Measurements from ENCODE around the gene NSD2.
"Not testable (repeated sequence)": the region's sequence is repeated elsewhere in the genome, so short reads cannot be mapped to it uniquely, and the experiment has no call there.

NSD2 gene

DNA sequence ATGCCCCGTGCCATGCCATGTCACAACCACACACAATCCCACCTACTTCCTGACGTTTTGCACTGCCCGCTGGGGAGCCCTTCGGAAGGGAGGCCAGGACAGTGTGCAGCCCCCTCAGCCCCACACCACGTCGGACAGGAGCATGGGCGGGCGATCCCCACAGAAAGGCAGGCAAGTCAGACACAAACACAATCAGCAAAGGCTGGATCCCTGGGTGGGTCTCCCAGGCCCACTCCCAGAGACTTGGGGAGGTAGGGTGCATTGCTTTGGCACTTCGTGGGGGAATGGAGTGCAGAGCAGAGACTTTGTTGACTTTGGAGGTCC is 29.3 kb upstream of the NSD2 start:
- DNase-seq (ENCODE audit: low read depth in 3 of 3, low spot score in 1 of 3), result no peak

- DNase-seq (ENCODE audit: low read depth in 3 of 3, low spot score in 1 of 3), result no peak
These were observed 28.8 kb upstream of the NSD2 start for GRCh38 chr4:1842339-1842895.

GRCh38 chr4:1842993-1843448 is 28.2 kb upstream of the NSD2 start:
- no peak for DNase-seq (ENCODE audit: low read depth in 3 of 3, low spot score in 1 of 3)

- no peak for DNase-seq (ENCODE audit: low read depth in 3 of 3, low spot score in 1 of 3)
These were observed 27.3 kb upstream of the NSD2 start for GRCh38 chr4:1843852-1844251.

DNA sequence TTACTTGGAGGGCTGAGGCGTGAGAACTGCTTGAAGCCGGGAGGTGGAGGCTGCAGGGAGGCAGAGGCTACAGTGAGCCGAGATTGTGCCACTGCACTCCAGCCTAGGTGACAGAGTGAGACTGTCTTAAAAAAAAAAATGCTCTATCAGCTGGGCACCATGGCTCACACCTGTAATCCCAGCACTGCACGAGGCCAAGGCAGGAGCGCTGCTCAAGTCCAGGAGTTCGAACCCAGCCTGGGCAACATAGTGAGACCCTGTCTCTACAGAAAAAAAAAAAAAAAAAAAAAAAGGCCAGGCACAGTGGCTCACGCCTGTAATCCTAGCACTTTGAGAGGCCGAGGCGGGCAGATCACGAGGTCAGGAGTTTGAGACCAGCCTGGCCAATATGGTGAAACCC is 26.6 kb upstream of the NSD2 start:
- not testable (repeated sequence) for DNase-seq (ENCODE audit: low read depth in 3 of 3, low spot score in 1 of 3)

DNA sequence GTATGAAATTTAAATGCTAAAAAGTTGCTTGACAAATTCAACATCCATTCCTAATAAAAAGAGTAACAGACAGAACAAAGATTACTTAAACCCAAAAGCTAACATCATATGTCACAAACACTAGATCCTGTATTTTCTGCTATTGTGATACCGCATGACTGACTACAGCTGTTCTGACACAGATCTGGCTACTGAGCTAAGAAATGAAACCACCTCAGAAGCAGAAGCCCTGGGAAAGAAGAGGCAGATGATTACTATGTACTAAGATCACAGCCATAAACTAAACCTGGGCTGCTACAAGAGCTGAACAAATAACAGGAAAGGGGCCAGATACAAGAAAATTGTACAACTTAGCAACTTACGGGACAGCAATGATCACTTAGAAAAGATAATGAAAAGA is 24.6 kb upstream of the NSD2 start:
- no peak for DNase-seq (ENCODE audit: low read depth in 3 of 3, low spot score in 1 of 3)

DNA sequence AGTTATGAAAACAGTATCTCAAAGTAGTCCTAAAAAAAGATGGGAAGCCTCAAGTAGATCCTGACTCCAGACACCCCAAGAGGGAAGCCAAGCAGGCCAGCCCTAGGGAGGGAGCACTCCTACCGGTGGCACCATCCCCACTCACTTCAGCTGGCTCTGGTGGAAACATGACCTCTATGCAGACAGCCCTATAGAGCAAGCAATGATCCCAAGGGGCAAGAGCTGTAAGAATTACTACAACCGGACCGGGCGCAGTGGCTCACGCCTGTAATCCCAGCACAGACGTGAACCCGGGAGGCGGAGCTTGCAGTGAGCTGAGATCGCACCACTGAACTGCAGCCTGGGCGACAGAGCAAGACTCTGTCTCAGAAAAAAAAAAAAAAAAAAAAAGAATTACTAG is 20.9 kb upstream of the NSD2 start:
- DNase-seq (ENCODE audit: low read depth in 3 of 3, low spot score in 1 of 3), result no peak

DNA sequence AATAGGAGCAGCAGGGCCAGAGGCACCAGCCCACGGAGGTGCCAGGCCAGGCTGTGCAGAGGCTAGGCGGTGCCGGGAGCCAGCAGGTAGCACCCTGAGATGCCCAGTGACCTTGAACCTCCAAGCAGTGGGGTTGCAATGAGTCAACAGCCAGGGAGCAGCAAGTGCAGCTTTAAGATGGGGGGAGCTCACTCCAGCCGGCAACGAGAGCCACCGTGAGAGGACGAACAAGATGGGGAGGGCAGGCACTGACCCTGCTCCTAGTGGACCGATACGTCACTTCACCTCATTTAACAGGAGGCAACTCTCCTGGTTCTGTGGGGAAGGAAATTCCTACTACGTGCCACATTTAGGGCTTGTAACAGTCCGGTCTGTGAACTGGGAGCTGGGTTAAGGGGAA is 20.0 kb upstream of the NSD2 start:
- no peak for DNase-seq (ENCODE audit: low read depth in 3 of 3, low spot score in 1 of 3)

GRCh38 chr4:1851575-1852410 is 19.4 kb upstream of the NSD2 start:
- no peak for DNase-seq (ENCODE audit: low read depth in 3 of 3, low spot score in 1 of 3)

GRCh38 chr4:1852904-1853623 is 18.1 kb upstream of the NSD2 start:
- no peak for DNase-seq (ENCODE audit: low read depth in 3 of 3, low spot score in 1 of 3)

- no peak for DNase-seq (ENCODE audit: low read depth in 3 of 3, low spot score in 1 of 3)
These were observed 16.4 kb upstream of the NSD2 start for GRCh38 chr4:1854752-1855151.

- no peak for DNase-seq (ENCODE audit: low read depth in 3 of 3, low spot score in 1 of 3)
These were observed 15.7 kb upstream of the NSD2 start for GRCh38 chr4:1855333-1856070.

DNA sequence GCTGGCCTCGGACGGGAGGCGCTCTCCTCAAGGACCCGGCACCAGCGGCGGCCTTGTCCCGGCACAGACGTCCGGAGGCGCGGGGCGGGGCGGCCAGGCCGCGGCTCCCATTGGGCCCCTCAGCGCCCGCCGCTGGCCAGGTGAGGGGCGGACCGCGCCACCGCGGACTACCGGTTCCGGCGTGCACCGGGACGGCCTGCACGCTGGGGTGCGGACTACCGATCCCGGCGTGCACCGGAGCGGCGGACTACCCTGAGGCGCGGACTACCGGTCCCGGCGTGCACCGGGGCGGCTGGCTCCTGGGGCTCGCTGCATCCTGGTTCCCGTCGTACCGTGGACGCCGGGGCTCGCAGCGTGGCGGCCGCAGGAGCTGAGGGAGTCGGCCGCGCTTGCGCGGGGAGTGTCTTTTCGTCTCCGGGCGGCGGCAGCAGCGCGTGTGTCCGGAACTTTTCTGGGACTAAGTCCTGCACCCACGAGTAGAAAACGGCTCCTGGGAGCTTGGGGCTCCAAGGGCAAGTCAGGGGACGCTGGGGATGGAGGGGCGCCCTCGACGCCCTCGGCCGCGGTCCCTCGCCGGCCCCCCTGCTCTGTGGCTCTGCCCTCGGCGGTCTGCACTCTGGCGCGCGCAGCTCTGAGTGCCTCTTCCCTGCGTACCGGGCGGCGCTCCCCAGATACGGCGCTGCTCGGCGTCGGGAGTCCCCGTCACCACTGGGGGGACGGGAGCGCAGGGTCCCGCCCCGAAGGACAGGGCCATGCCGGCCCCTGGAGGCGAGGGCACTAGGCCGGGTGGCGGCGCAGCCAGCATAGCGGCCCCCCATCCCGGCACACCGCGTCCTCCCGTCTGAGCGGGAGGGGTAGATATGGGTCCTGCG is 14.9 kb upstream of the NSD2 start, which contains the start of gene LETM1:
TSS of gene LETM1 (minus strand) at position 86 of the 872 bp plus-strand sequence. CDS start 206 bp downstream, outside the sequence.
- peak; percentile 81 to 88 (median 83) for DNase-seq (ENCODE audit: low read depth in 3 of 3, low spot score in 1 of 3)

DNA sequence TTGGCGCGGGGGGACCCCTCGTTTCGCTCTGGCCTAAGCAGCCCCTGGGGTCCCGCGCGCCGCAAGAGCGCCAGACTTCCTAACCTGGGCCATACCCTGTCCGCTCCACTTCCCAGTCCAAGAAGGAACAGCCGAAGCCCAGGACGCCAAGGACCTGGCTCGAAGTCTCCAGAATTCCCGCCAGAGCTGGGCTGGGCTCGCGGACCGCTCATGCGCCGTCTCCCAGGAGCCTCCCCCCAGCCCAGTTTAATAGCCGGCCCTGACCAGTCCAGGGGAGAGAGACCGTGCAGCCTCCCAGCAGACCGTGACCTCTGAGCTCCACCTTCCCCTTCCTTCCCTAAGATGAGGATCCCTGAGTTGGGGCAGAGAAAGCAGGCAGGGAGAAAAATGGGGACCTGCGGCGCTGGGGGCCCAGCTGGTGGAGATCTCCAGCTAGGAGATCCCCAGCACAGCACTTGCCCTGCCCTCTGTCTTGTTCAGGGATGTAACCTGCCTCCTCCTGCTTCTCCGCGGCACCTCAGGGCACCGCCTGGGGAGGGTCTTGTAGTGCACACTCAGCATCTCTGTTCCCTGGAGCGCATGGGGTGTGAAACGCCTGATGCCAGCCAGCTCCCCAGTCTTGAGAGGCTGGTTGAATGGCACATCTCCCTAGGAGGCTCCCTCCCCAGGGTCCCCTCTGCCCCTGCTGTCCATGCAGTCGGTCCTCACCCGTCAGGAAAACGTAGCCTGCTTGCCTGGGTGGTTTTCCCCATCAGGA is 14.1 kb upstream of the NSD2 start:
- no peak for DNase-seq (ENCODE audit: low read depth in 3 of 3, low spot score in 1 of 3)

- DNase-seq (ENCODE audit: low read depth in 3 of 3, low spot score in 1 of 3), result no peak
These were observed 13.3 kb upstream of the NSD2 start for GRCh38 chr4:1857931-1858330.

DNA sequence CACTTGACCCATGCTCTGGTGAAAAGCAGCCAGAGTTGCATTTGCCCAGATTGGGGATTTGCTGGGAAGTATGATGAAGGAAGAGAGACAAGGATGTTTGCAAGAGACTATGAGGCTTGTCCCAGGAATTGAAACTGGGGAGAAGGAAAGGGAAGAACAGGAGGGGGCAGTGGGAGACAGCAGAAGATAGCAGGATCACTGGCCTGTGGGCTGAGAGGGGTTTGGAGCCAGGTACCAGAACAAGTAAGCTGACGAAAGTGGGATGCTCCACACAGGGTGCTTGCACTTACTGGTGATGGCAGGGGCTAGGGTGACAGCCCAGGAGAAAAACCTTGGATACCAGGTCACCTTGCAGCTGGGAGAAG is 11.8 kb upstream of the NSD2 start:
- DNase-seq (ENCODE audit: low read depth in 3 of 3, low spot score in 1 of 3), result no peak

- DNase-seq (ENCODE audit: low read depth in 3 of 3, low spot score in 1 of 3), result no peak
These were observed 8.9 kb upstream of the NSD2 start for GRCh38 chr4:1862055-1862911.

DNA sequence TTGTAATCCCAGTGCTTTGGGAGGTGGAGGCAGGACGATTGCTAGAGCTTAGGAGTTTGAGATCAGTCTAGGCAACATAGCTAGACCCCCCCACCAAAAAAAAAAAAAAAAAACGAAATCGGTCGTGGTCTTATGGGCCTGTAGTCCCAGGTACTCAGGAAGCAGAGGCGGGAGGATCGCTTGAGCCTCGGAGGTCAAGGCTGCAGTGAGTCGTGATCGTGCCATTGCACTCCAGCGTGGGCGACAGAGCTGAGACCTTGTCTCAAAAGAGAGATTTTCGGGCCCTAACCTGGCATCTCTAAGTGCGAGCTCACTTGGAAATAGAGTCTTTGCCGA is 8.3 kb upstream of the NSD2 start:
- no peak for DNase-seq (ENCODE audit: low read depth in 3 of 3, low spot score in 1 of 3)

All from stimulated activated CD4-positive, alpha-beta T cell treated with anti-CD3 and anti-CD28 coated beads, TNF-alpha, amount 100 ng/mL, for 1 hour (primary cell).